ENCODE results near the gene BBS9.
"Not testable (repeated sequence)": the region's sequence is repeated elsewhere in the genome, so short reads cannot be mapped to it uniquely, and the experiment has no call there.

The BBS9 gene

DNA sequence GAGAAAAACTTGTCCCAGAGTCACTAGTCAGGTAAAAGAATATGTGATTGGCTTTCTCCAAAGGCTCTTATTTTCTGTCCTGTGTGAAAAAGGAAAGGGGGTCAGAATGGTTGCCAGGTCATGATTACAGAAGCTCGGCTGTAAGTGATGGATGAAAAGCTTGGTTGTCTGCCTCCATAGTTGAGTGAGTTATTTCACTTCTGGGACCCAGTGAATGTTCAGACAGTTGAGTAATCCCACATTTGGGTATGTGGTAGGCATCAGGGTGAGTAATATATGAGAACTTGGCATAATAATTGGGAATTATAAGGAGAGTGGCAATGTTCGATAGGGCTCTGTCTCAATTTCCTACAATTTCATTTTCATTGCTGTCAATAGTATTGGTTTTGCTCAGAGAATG is 72.5 kb downstream of the BBS9 start:
- DNase-seq: no peak

DNA sequence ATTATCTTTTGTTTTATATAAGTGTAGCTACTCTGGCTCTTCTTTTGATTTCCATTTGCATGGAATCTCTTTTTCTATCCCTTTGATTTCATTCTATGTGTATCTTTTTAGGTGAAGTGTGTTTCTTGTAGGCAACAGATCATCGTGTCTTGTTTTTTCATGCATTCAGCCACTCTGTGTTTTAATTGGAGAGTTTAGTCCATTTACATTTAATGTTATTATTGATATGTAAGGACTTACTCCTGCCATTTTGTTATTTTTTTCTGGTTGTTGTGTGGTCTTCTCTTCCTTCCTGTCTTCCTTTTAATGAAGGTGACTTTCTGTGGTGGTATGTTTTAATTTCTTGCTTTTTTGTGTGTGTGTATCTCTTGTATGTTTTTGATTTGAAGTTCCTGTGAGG is 81.6 kb downstream of the BBS9 start:
- no peak for DNase-seq

- no peak for DNase-seq
Observed at GRCh38 chr7:33212144-33212543, 82.8 kb downstream of the BBS9 start.

GRCh38 chr7:33215992-33216391 is 86.6 kb downstream of the BBS9 start:
- DNase-seq: no peak

GRCh38 chr7:33217595-33217994 is 88.2 kb downstream of the BBS9 start:
- DNase-seq: no peak

- DNase-seq: not testable (repeated sequence)
Observed at GRCh38 chr7:33218841-33219535, 89.6 kb downstream of the BBS9 start.

- no peak for DNase-seq
Observed at GRCh38 chr7:33220231-33220630, 90.9 kb downstream of the BBS9 start.

DNA sequence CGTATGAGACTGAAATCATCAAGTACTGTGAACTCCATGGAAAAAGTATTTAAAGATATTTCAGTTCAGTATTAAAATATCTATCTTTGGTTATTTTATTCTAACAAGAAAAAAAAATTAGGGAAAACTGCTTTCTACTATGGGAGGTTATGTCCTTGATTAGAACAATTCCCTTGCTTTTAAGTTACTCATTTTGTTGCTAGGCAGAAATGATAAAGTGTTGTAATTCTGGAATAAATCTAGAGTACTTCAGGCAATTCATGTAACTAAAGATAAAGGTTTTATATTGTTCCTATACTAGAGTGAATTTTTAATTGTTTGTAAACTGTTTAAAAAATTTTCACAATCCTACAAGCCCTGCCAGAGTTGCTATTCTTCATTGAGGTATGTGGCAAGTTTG is 92.0 kb downstream of the BBS9 start:
- DNase-seq: no peak

DNA sequence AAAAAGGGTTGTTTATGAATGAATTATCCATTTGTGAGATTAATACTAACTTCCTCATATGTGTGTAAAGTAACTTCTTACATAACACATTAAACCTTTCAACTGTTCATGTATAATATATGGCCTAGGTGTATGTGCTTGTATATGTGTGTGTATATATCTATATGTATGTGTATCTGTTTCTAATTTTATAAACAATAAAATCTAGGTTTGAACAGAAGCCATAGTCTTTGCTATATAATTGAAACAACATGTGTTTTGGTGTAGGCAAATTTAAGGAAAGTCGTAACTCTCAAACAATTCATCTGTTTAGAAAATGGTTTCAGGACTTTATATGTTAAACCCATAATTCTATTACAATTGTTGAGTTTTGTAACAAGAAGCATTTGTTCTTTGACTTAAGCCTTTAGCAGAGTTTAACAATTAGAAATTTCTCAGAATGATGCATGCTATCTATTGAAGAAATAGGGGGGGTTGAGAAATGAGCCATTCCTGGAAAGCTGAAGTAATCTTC is 103.3 kb downstream of the BBS9 start:
- DNase-seq: no peak

DNA sequence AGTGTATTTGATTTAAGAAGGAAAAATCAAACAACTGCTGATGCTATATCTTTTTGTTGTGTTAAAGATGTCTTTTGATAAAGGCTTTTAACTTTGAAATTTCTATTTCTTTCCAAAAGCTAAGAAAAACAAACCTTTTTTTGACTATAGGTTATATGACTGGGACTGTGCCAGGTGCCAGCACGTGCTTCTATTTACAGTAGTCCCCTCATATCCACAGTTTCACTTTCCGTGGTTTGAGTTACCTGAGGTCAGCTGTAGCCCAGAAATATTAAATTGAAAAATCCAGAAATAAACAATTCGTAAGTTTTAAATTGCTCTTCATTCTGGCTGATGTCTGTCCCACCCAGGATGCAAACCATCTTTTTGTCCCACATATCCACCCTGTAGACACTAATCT is 104.3 kb downstream of the BBS9 start:
- no peak for DNase-seq

DNA sequence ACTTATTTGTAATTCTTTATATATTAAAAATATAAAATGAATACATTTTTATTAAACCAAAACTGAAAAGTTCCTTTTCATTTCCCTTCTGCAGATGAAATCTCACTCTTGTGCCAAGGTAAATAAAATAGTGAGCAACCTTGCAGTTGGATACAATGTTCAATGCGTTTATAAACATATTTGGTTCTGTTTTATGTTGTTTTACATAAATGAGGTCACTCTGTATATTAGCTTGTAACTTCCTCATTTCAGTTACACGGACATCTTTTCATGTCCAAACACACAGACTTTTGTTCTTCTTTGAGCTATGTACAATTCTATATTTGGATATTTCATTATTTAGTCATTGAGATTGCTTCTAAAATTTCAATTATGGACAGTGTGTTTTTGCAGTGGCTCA is 107.7 kb downstream of the BBS9 start:
- no peak for DNase-seq

DNA sequence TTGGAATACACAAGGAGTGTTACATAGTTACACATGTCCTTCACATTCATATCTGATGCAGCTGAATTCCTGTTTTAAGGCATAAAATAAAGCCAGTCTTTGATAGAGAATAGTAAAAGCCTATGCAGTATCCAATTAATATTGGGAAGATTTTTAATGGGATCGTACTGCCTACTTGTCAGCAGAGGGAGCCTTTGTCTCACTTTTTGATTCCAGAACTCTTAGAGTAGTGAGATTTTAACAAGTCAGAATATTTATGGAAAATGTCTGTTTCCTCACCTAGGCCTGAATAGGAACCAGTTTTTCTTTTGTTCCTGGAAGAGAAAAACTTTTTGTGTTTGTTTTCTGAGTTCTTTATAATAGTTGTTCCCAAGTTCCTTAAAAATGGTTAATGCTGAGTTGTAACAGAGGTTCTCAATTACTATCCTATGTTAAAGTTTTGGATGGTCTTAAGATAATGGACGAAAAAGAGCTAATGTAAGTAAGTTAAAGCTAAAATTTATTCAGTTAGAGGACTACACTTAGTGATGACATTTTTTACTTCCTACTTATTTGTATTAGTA is 114.0 kb downstream of the BBS9 start:
- peak; percentile 49 for DNase-seq

GRCh38 chr7:33248671-33249070 is 119.3 kb downstream of the BBS9 start:
- DNase-seq: no peak

DNA sequence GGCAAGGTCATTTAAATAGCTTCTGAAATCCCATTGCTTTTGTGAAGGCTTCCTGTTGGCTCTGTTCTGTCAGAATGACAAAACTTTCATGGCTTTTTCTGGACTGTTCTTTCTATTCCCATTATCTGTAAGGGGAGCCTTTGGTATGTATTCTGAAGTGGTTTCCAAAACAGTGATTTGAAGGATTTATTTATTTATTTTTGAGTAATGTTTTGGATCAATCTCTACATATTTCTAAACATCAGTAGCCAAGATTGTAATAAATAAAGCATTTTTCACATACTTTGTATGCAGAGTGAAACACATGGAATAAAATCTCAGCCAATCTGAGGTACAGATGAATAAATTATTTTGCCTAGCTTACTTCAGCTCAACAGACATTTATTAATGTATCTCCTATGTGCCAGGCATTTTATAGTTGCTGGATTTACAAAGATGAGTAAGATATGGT is 121.1 kb downstream of the BBS9 start:
- no peak for DNase-seq

- no peak for DNase-seq
Observed at GRCh38 chr7:33251301-33251700, 121.9 kb downstream of the BBS9 start.

DNA sequence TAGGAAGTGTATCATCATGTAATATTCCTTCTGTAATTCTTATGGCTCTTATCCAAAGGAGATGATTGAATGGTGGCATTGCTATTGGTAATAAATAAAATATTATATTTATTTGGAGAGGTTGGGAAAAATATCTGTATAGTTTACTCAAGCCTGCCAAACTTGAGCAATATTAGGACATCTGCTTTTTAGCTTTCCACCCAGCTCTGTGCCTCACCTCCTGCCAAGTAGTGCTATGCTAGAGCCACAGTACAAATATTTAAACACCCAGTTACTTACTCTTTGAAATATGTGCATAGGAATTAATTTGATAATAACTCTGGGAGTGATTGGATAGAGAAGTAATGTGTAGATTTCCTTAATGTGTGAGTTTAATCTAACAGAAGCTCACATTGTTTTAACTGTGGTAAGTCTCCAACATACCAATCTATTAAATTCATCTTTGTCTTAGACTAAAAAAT is 129.2 kb downstream of the BBS9 start:
- no peak for DNase-seq

GRCh38 chr7:33261585-33261984 is 132.2 kb downstream of the BBS9 start:
- DNase-seq: no peak

DNA sequence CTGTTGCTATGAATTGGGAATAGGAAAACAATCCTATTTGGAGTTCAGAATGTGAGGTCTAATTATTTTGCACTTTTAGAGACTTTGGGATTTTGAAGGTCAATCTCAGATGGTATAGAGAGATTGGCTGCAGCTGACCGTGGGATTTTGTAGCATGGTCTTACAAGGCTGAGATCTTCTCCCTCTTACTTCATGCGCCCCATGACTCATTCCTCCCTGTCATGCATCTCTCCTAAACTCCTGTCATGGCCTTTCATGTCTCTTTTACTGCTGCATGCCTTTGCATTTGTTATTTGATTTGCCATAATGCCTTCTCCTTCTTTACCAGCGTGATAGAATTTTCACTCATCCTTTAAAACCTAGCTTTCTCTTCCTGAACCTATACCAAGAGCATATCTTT is 133.1 kb downstream of the BBS9 start:
- no peak for DNase-seq

GRCh38 chr7:33271839-33272371 is 142.5 kb downstream of the BBS9 start:
- not testable (repeated sequence) for DNase-seq

- no peak for DNase-seq
Observed at GRCh38 chr7:33273356-33273755, 144.0 kb downstream of the BBS9 start.

DNA sequence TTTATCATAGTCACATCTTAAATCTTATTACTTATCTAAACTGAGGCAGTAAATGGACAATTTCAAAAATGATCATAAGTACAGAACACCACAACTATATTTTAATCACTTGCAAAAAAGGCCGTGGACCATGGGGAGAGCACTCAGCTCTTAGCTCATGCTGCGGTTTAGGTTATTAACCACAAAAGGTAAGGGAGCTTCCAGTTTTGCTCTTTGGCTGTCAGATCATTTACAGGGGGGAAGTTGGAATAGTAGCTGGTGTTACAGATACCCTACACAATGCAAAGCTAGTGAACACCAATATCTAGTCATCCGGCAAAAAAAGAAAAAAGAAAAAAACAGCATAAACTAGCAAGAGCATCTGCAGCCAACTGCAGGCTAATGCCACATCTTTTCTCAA is 147.0 kb downstream of the BBS9 start:
- DNase-seq: no peak

- DNase-seq: no peak
Observed at GRCh38 chr7:33276729-33277128, 147.4 kb downstream of the BBS9 start.

GRCh38 chr7:33278095-33278494 is 148.7 kb downstream of the BBS9 start:
- no peak for DNase-seq

GRCh38 chr7:33286501-33286900 is 157.1 kb downstream of the BBS9 start:
- DNase-seq: no peak
